GM19043 (cell line): ENCODE data around the gene NDFIP1.
"Not testable (repeated sequence)": the region's sequence is repeated elsewhere in the genome, so short reads cannot be mapped to it uniquely, and the experiment has no call there.

Source experiments
- ATAC-seq: cut with Tn5 transposase; IDR thresholded peaks from one replicate; pipeline ENCODE4 v1.9.1; 2021; ENCODE audit warnings: low read depth; ENCODE audit not compliant: unreplicated experiment

The NDFIP1 gene

GRCh38 chr5:142151436-142152383 is 43.1 kb downstream of the NDFIP1 start:
- no peak for ATAC-seq

GRCh38 chr5:142152384-142152732 is 43.8 kb downstream of the NDFIP1 start:
- no peak for ATAC-seq

- ATAC-seq, result no peak
These were observed 45.3 kb downstream of the NDFIP1 start for GRCh38 chr5:142153674-142154448.

GRCh38 chr5:142154449-142154841 is 45.9 kb downstream of the NDFIP1 start:
- not testable (repeated sequence) for ATAC-seq

GRCh38 chr5:142156839-142157463 is 48.4 kb downstream of the NDFIP1 start:
- no peak for ATAC-seq

- ATAC-seq, result no peak
These were observed 50.8 kb downstream of the NDFIP1 start for GRCh38 chr5:142159354-142159753.

GRCh38 chr5:142164315-142164714 is 55.7 kb downstream of the NDFIP1 start:
- no peak for ATAC-seq

- ATAC-seq, result no peak
These were observed 58.2 kb downstream of the NDFIP1 start for GRCh38 chr5:142166754-142167153.

GRCh38 chr5:142167458-142167857 is 58.9 kb downstream of the NDFIP1 start:
- ATAC-seq, result no peak

- ATAC-seq, result no peak
These were observed 59.8 kb downstream of the NDFIP1 start for GRCh38 chr5:142168365-142168764.

- ATAC-seq, result no peak
These were observed 61.8 kb downstream of the NDFIP1 start for GRCh38 chr5:142170254-142170953.

- ATAC-seq, result no peak
These were observed 62.7 kb downstream of the NDFIP1 start for GRCh38 chr5:142171270-142171669.

- no peak for ATAC-seq
These were observed 66.5 kb downstream of the NDFIP1 start for GRCh38 chr5:142175039-142175438.

GRCh38 chr5:142175461-142176142 is 67.0 kb downstream of the NDFIP1 start:
- no peak for ATAC-seq

- ATAC-seq, result no peak
These were observed 67.7 kb downstream of the NDFIP1 start for GRCh38 chr5:142176255-142176654.

- ATAC-seq, result no peak
These were observed 70.1 kb downstream of the NDFIP1 start for GRCh38 chr5:142178651-142179050.

GRCh38 chr5:142179776-142180387 is 71.3 kb downstream of the NDFIP1 start:
- no peak for ATAC-seq

- no peak for ATAC-seq
These were observed 72.5 kb downstream of the NDFIP1 start for GRCh38 chr5:142181096-142181495.

- ATAC-seq, result no peak
These were observed 73.1 kb downstream of the NDFIP1 start for GRCh38 chr5:142181547-142182163.
